HG02852 (cell line): Measurements from ENCODE around the gene ARFGAP1.

Experiments
- ATAC-seq: cut with Tn5 transposase; IDR thresholded peaks from one replicate; pipeline ENCODE4 v1.9.1; 2021; ENCODE audit warnings: mild to moderate bottlenecking, moderate library complexity; ENCODE audit not compliant: unreplicated experiment

Gene ARFGAP1

GRCh38 chr20:63306673-63307537 is 34.3 kb downstream of the ARFGAP1 start:
- no peak for ATAC-seq

GRCh38 chr20:63307538-63308217 is 35.1 kb downstream of the ARFGAP1 start:
- no peak for ATAC-seq

- ATAC-seq, result no peak
Observed at GRCh38 chr20:63308218-63308911, 35.8 kb downstream of the ARFGAP1 start.

- ATAC-seq, result no peak
Observed at GRCh38 chr20:63309261-63310071, 36.9 kb downstream of the ARFGAP1 start.

GRCh38 chr20:63310265-63310991 is 37.8 kb downstream of the ARFGAP1 start:
- no peak for ATAC-seq

GRCh38 chr20:63311186-63311832 is 38.7 kb downstream of the ARFGAP1 start:
- ATAC-seq, result no peak

- ATAC-seq, result no peak
Observed at GRCh38 chr20:63311833-63312243, 39.2 kb downstream of the ARFGAP1 start.

DNA sequence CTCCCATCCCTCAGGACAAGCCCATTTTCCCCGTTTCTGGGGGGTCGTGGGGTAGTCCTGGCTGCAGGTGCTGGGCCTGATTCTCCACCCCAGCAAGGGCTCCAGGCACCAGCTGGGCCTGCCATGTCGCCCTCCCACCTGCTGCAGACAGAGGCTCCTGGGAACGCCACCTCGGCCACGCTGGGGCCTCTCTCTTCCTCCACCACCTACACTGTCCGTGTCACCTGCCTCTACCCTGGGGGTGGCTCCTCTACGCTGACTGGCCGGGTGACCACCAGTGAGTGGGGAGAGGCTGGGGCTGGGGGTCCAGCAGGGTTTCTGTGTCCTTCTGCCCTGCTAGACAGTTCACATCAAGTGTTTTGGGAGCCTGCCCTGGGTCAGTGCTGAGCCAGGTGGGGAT is 39.7 kb downstream of the ARFGAP1 start:
- no peak for ATAC-seq

DNA sequence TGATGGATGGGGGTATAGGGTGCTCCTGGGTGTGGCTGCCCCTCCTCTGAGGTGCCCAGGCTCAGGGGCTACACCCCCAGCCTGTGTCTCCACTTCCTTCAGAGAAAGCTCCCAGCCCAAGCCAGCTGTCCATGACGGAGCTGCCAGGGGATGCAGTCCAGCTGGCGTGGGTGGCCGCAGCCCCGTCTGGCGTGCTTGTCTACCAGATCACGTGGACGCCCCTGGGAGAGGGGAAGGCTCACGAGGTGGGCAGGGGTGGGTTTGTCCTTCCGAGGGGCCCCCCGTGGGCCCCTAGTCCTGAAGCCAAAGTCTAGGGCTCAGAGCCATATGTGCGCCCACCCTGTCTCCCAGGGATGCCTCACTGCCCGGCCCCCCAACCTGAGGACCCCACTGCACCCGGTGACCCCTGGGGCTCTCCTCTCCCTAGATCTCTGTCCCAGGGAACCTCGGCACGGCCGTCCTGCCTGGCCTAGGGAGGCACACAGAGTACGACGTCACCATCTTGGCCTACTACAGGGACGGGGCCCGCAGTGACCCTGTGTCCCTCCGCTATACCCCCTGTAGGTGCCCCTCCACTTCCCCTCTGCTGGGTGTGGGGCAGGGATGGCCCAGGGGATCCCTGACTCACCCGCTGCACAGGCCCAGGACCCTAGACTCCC is 40.2 kb downstream of the ARFGAP1 start:
- ATAC-seq, result no peak

GRCh38 chr20:63313349-63314014 is 40.9 kb downstream of the ARFGAP1 start:
- no peak for ATAC-seq

GRCh38 chr20:63314015-63314471 is 41.4 kb downstream of the ARFGAP1 start:
- no peak for ATAC-seq

- ATAC-seq, result no peak
Observed at GRCh38 chr20:63314566-63315239, 42.1 kb downstream of the ARFGAP1 start.

DNA sequence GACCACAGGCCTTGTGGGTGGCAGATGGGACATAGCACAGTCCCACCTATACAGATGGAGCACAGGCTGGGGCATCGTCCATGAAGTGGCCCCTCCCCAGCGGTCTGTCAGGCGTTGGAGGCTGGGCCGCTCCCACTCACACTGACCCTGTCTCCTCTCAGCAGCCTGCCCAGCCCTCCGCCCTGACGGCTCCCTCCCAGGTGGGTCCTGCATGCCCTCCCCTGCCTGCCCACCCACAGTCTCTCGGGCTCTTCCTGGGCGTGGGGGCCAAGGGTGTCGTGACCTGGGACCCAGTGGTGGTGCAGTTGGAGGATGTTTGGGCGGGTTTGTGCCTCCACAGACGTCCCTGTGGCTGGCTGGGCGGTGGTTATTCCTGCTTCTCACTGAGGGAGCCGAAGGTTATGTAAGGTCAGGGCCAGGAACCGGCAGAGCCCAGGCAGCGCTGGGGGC is 42.7 kb downstream of the ARFGAP1 start:
- no peak for ATAC-seq

GRCh38 chr20:63315731-63316491 is 43.3 kb downstream of the ARFGAP1 start:
- no peak for ATAC-seq

- ATAC-seq, result no peak
Observed at GRCh38 chr20:63316502-63316921, 43.9 kb downstream of the ARFGAP1 start.

DNA sequence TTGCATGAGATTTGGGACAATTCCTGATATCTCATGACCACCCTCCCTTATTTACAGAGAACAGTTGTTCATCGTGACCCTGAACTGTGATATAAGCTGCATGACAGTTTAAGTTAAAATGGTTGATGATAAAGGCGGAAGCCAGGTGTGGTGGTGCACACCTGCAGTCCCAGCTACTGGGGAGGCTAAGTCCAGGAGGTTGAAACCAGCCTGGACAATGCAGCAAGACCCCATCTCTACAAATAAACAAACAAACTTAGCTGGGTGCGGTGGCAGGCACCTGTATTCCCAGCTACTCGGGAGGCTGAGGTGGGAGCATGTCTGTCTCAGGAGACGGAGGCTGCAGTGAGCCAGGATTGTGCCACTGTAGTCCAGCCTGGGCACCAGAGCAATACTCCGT is 44.4 kb downstream of the ARFGAP1 start:
- no peak for ATAC-seq
